ENCODE measurements around the gene INPP5A. TPM values are rescaled to one million over a fixed set of nuclear protein-coding genes. Genes with fewer than 3 reads are reported as not detected.

The INPP5A gene
- total RNA-seq, 1 donor from 2014 or later = 36.4 TPM

DNA sequence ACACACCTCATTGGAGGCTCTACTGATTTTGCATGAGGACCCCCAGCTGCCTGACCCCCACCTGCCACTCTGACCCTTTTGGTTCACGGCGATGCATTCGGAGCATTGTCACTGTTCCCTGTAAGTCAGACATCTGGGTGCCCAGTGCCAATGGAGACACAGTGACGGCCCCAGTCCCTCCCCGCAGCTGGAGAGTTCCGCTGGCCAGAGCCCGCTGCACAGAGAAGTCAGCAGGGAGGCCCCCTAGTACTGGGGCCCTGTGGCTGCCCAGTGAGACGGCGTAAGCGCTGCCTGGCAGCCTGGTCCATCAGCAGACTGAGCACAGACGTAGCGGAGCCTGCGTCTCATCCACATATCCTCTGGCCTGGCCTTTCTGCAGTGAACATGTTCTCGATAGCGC, 170.9 kb downstream of the INPP5A start:
- no peak for DNase-seq (ENCODE audit: extremely low spot score, unreplicated experiment)
- Mint-ChIP-seq H3K4me1 (ENCODE audit: unreplicated experiment) (peaks cover 2% of the 10 kb centered on the region), H3K9me3 (ENCODE audit: unreplicated experiment) (peaks cover 12% of the 10 kb centered on the region)

DNA sequence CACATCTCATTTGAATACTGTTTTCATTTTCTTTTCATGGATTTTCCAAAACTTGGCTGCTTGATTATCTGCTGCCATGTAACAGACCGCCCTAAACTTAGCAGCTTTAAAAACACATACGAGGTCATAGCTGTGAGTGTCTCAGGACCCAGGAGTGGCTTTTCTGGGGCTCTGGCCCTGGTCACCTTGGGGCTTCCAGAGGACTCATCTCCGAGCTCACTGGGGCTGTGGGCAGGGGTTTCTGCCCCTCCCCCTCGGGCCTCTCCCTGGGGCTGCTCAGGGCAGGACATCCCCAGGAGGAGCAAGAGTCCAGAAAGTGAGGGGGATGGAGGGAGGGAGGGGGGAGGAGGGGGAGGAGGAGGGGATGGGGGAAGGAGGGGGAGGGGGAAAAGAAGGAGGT, 171.3 kb downstream of the INPP5A start:
- TF ChIP-seq, protein P1, sequence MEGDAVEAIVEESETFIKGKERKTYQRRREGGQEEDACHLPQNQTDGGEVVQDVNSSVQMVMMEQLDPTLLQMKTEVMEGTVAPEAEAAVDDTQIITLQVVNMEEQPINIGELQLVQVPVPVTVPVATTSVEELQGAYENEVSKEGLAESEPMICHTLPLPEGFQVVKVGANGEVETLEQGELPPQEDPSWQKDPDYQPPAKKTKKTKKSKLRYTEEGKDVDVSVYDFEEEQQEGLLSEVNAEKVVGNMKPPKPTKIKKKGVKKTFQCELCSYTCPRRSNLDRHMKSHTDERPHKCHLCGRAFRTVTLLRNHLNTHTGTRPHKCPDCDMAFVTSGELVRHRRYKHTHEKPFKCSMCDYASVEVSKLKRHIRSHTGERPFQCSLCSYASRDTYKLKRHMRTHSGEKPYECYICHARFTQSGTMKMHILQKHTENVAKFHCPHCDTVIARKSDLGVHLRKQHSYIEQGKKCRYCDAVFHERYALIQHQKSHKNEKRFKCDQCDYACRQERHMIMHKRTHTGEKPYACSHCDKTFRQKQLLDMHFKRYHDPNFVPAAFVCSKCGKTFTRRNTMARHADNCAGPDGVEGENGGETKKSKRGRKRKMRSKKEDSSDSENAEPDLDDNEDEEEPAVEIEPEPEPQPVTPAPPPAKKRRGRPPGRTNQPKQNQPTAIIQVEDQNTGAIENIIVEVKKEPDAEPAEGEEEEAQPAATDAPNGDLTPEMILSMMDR (IDR thresholded peaks at IDR 0.05) = no peak
- Mint-ChIP-seq H3K27me3 (ENCODE audit: unreplicated experiment) (no peaks in the 10 kb centered on the region), H3K4me1 (ENCODE audit: unreplicated experiment) (peaks cover 2% of the 10 kb centered on the region), H3K27ac (ENCODE audit: unreplicated experiment) (no peak overlapping the region), H3K4me3 (ENCODE audit: unreplicated experiment) (no peak overlapping the region), H3K36me3 (ENCODE audit: unreplicated experiment) (peaks cover 18% of the 10 kb centered on the region), H3K9me3 (ENCODE audit: unreplicated experiment) (peaks cover 12% of the 10 kb centered on the region)
- no peak for DNase-seq (ENCODE audit: extremely low spot score, unreplicated experiment)

More for the DNA sequence above, 170.9 kb downstream of the INPP5A start:
- H3K36me3 Mint-ChIP-seq (ENCODE audit: unreplicated experiment) = peaks cover 18% of the 10 kb centered on the region
- no peak overlapping the region for H3K27ac Mint-ChIP-seq (ENCODE audit: unreplicated experiment)
- TF ChIP-seq, protein P1 (IDR thresholded peaks at IDR 0.05) = no peak
- no peak overlapping the region for H3K4me3 Mint-ChIP-seq (ENCODE audit: unreplicated experiment)
- no peaks in the 10 kb centered on the region for H3K27me3 Mint-ChIP-seq (ENCODE audit: unreplicated experiment)

- TF ChIP-seq, protein P1 (IDR thresholded peaks at IDR 0.05) = no peak
- no peaks in the 10 kb centered on the region for H3K27me3 Mint-ChIP-seq (ENCODE audit: unreplicated experiment)
- H3K36me3 Mint-ChIP-seq (ENCODE audit: unreplicated experiment) = peaks cover 18% of the 10 kb centered on the region
- no peak overlapping the region for H3K27ac Mint-ChIP-seq (ENCODE audit: unreplicated experiment)
- peaks cover 12% of the 10 kb centered on the region for H3K9me3 Mint-ChIP-seq (ENCODE audit: unreplicated experiment)
- no peak overlapping the region for H3K4me3 Mint-ChIP-seq (ENCODE audit: unreplicated experiment)
- no peak for DNase-seq (ENCODE audit: extremely low spot score, unreplicated experiment)
- H3K4me1 Mint-ChIP-seq (ENCODE audit: unreplicated experiment) = peaks cover 7% of the 10 kb centered on the region
Measured at GRCh38 chr10:132709471-132709951, 171.9 kb downstream of the INPP5A start.

- Mint-ChIP-seq H3K4me3 (ENCODE audit: unreplicated experiment) (no peak overlapping the region), H3K27me3 (ENCODE audit: unreplicated experiment) (no peaks in the 10 kb centered on the region), H3K27ac (ENCODE audit: unreplicated experiment) (no peak overlapping the region), H3K4me1 (ENCODE audit: unreplicated experiment) (peaks cover 7% of the 10 kb centered on the region), H3K9me3 (ENCODE audit: unreplicated experiment) (peaks cover 12% of the 10 kb centered on the region), H3K36me3 (ENCODE audit: unreplicated experiment) (peaks cover 18% of the 10 kb centered on the region)
- DNase-seq (ENCODE audit: extremely low spot score, unreplicated experiment) = no peak
- TF ChIP-seq, protein P1 (IDR thresholded peaks at IDR 0.05) = no peak
Measured at GRCh38 chr10:132710036-132710686, 172.6 kb downstream of the INPP5A start.

GRCh38 chr10:132710746-132711612, 173.4 kb downstream of the INPP5A start:
- TF ChIP-seq, protein P1 (IDR thresholded peaks at IDR 0.05) = no peak
- H3K36me3 Mint-ChIP-seq (ENCODE audit: unreplicated experiment) = peaks cover 12% of the 10 kb centered on the region
- peaks cover 4% of the 10 kb centered on the region for H3K9me3 Mint-ChIP-seq (ENCODE audit: unreplicated experiment)
- H3K4me3 Mint-ChIP-seq (ENCODE audit: unreplicated experiment) = no peak overlapping the region
- no peaks in the 10 kb centered on the region for H3K27me3 Mint-ChIP-seq (ENCODE audit: unreplicated experiment)
- no peak overlapping the region for H3K27ac Mint-ChIP-seq (ENCODE audit: unreplicated experiment)
- peaks cover 7% of the 10 kb centered on the region for H3K4me1 Mint-ChIP-seq (ENCODE audit: unreplicated experiment)
- no peak for DNase-seq (ENCODE audit: extremely low spot score, unreplicated experiment)

All from osteocyte (in vitro differentiated cells).